DND-41 (cell line): ENCODE results near the gene FAR2.

Experiments
- ATAC-seq: fragments of 200-7000 bp; cut with Tn5 transposase; 3 replicates; pipeline ENCODE4 v1.9.1; 2021; ENCODE audit warnings: low read depth; ENCODE audit not compliant: insufficient read depth
- DNase-seq: peaks from one replicate; pipeline ENCODE4 v3.0.0-alpha.2; 2020
- H2AFZ ChIP-seq: 2 replicates; pipeline ENCODE4 v1.6.0; 2012; ENCODE audit warnings: low read depth, low read length
- H3K27ac ChIP-seq: 2 replicates; pipeline ENCODE4 v1.5.1; 2012; ENCODE audit warnings: low read length, inconsistent platforms
- H3K27me3 ChIP-seq: fragments of 200-600 bp; sonication (generic); 2 replicates; pipeline ENCODE4 v1.6.0; 2012; ENCODE audit warnings: low read length, mild to moderate bottlenecking, inconsistent platforms; ENCODE audit not compliant: insufficient read depth, poor library complexity
- H3K36me3 ChIP-seq: 2 replicates; pipeline ENCODE4 v1.5.1; 2012; ENCODE audit warnings: low read length, inconsistent platforms; ENCODE audit not compliant: insufficient read depth
- H3K4me1 ChIP-seq: 2 replicates; pipeline ENCODE4 v1.5.1; 2012; ENCODE audit warnings: mild to moderate bottlenecking, low read length; ENCODE audit not compliant: insufficient read depth
- H3K4me2 ChIP-seq: 2 replicates; pipeline ENCODE4 v1.6.0; 2012; ENCODE audit warnings: mild to moderate bottlenecking, moderate library complexity, low read length, inconsistent platforms; ENCODE audit not compliant: insufficient read depth
- H3K4me3 ChIP-seq, 2 experiments: fragments of 200-600 bp in 1 of 2; shearing (Covaris generic) in 1 of 2; 2 replicates each; pipeline ENCODE4 v1.5.1; 2012 to 2016; ENCODE audit warnings: inconsistent platforms in 2 of 2, low read length in 2 of 2, mild to moderate bottlenecking in 2 of 2, low read depth in 1 of 2, moderate library complexity in 1 of 2
- H3K79me2 ChIP-seq: 2 replicates; pipeline ENCODE4 v1.6.0; 2012; ENCODE audit warnings: low read length, inconsistent platforms; ENCODE audit not compliant: insufficient read depth
- H3K9ac ChIP-seq: 2 replicates; pipeline ENCODE4 v1.6.0; 2012; ENCODE audit warnings: low read depth, mild to moderate bottlenecking, inconsistent platforms, low read length, moderate library complexity
- H3K9me3 ChIP-seq: 2 replicates; pipeline ENCODE4 v1.5.1; 2012; ENCODE audit warnings: low read length, moderate library complexity, mild to moderate bottlenecking, inconsistent platforms; ENCODE audit not compliant: insufficient read depth, severe bottlenecking
- H4K20me1 ChIP-seq: 2 replicates; pipeline ENCODE4 v1.6.0; 2012; ENCODE audit warnings: low read length; ENCODE audit not compliant: insufficient read depth
- CTCF ChIP-seq: IDR thresholded peaks from 2 replicates; pipeline ENCODE4 v1.5.1; 2012; ENCODE audit warnings: borderline replicate concordance, low read length, moderate library complexity, mild to moderate bottlenecking; ENCODE audit not compliant: poor library complexity, severe bottlenecking; ENCODE audit errors: extremely low read depth
- EZH2 ChIP-seq: IDR thresholded peaks from 3 replicates; pipeline ENCODE4 v1.6.1; 2012; ENCODE audit warnings: borderline replicate concordance, low read depth, mild to moderate bottlenecking, moderate library complexity, low read length, inconsistent platforms; ENCODE audit not compliant: severe bottlenecking

FAR2 gene

GRCh38 chr12:29306266-29306665 lies 157.2 kb downstream of the FAR2 start:
- H3K4me3 ChIP-seq = no peak overlapping the region
- no peak for TF ChIP-seq EZH2
- TF ChIP-seq CTCF = no peak
- no peak for ATAC-seq
- H3K79me2 ChIP-seq = no peaks in the 10 kb centered on the region
- no peak overlapping the region for H3K9ac ChIP-seq
- no peak overlapping the region for H3K27ac ChIP-seq
- no peaks in the 10 kb centered on the region for H3K4me1 ChIP-seq
- no peak for DNase-seq
- H3K36me3 ChIP-seq = no peaks in the 10 kb centered on the region
- no peak overlapping the region for H2AFZ ChIP-seq
- no peaks in the 10 kb centered on the region for H3K27me3 ChIP-seq
- H3K4me2 ChIP-seq = no peak overlapping the region
- H4K20me1 ChIP-seq = no peaks in the 10 kb centered on the region
- no peaks in the 10 kb centered on the region for H3K9me3 ChIP-seq

- Histone ChIP-seq H3K27me3 (no peaks in the 10 kb centered on the region), H3K9me3 (no peaks in the 10 kb centered on the region), H3K79me2 (no peaks in the 10 kb centered on the region), H3K4me3 (no peak overlapping the region), H3K9ac (no peak overlapping the region), H3K36me3 (no peaks in the 10 kb centered on the region; the same call in 1 of the 2 replicates), H3K4me2 (no peak overlapping the region), H3K27ac (no peak overlapping the region), H2AFZ (no peak overlapping the region), H3K4me1 (no peaks in the 10 kb centered on the region), H4K20me1 (no peaks in the 10 kb centered on the region)
- no peak for ATAC-seq
- no peak for DNase-seq
- TF ChIP-seq CTCF (no peak), EZH2 (no peak)
These were observed 157.6 kb downstream of the FAR2 start for GRCh38 chr12:29306682-29307081.

GRCh38 chr12:29309320-29309902 lies 160.3 kb downstream of the FAR2 start:
- Histone ChIP-seq H3K79me2 (no peaks in the 10 kb centered on the region), H3K4me1 (no peaks in the 10 kb centered on the region), H3K36me3 (peaks cover 15% of the 10 kb centered on the region; the same call in 1 of the 2 replicates), H2AFZ (no peak overlapping the region), H3K9ac (no peak overlapping the region), H3K9me3 (no peaks in the 10 kb centered on the region), H3K4me2 (no peak overlapping the region), H3K27ac (no peak overlapping the region), H3K4me3 (no peak overlapping the region), H4K20me1 (no peaks in the 10 kb centered on the region), H3K27me3 (no peaks in the 10 kb centered on the region)
- ATAC-seq = peak; percentile 47; the same call in 1 of the 3 replicates
- TF ChIP-seq EZH2 (no peak), CTCF (peak; percentile 49)
- DNase-seq = no peak

GRCh38 chr12:29310899-29311298 lies 161.8 kb downstream of the FAR2 start:
- no peak for ATAC-seq
- Histone ChIP-seq H3K4me3 (no peak overlapping the region), H3K27me3 (no peaks in the 10 kb centered on the region)

More at GRCh38 chr12:29310899-29311298, 161.8 kb downstream of the FAR2 start:
- no peak for DNase-seq
- no peaks in the 10 kb centered on the region for H3K9me3 ChIP-seq
- H3K79me2 ChIP-seq = no peaks in the 10 kb centered on the region
- H3K9ac ChIP-seq = no peak overlapping the region
- no peak overlapping the region for H2AFZ ChIP-seq
- TF ChIP-seq CTCF (no peak), EZH2 (no peak)
- no peak overlapping the region for H3K4me2 ChIP-seq
- no peak overlapping the region for H3K27ac ChIP-seq
- no peaks in the 10 kb centered on the region for H3K4me1 ChIP-seq
- H4K20me1 ChIP-seq = no peaks in the 10 kb centered on the region
- H3K36me3 ChIP-seq = peaks cover 15% of the 10 kb centered on the region; the same call in 1 of the 2 replicates
